K562 (cell line): Measurements from ENCODE around the gene PARD3B.

ENCODE experiments used
- HEY1 ChIP-seq: fragments of 250-450 bp; sonication (Bioruptor Pico); IDR thresholded peaks from 2 replicates; pipeline ENCODE4 v1.5.0; 2020; ENCODE audit warnings: mild to moderate bottlenecking, moderate library complexity, borderline replicate concordance
- IFI16 ChIP-seq: fragments of 250-450 bp; sonication (Bioruptor Pico); IDR thresholded peaks from 2 replicates; pipeline ENCODE4 v2.1.2; 2022; ENCODE audit warnings: mild to moderate bottlenecking, inconsistent platforms
- KDM5B ChIP-seq: fragments of 200-600 bp; sonication (generic); IDR thresholded peaks from 2 replicates; pipeline ENCODE4 v1.6.1; 2012; ENCODE audit warnings: low read depth, mild to moderate bottlenecking, moderate library complexity, low read length, control low read depth, inconsistent platforms; ENCODE audit not compliant: insufficient replicate concordance
- PHF21A ChIP-seq: fragments of 450-650 bp; IDR thresholded peaks from 2 replicates; pipeline ENCODE4 v1.6.1; 2017; ENCODE audit warnings: low read depth, borderline replicate concordance
- ZNF24 ChIP-seq: fragments of 450-650 bp; IDR thresholded peaks from 2 replicates; pipeline ENCODE4 v1.6.1; 2016
- ZNF780A ChIP-seq: fragments of 250-450 bp; sonication (Bioruptor Pico); IDR thresholded peaks from 2 replicates; pipeline ENCODE4 v1.5.0; 2021; ENCODE audit warnings: mild to moderate bottlenecking
- TF ChIP-seq, protein P1 (sequence below), 3 experiments: IDR thresholded peaks in 2 of 3; conservative IDR thresholded peaks in 1 of 3; 2 replicates each; pipeline ENCODE4 v1.5.1; 2011 to 2012; ENCODE audit warnings: low read length in 3 of 3, mild to moderate bottlenecking in 3 of 3, control low read depth in 2 of 3, improper control_type of control experiment in 1 of 3, inconsistent platforms in 1 of 3, low read depth in 1 of 3, mixed read lengths in 1 of 3, moderate library complexity in 1 of 3; ENCODE audit not compliant: insufficient read depth in 2 of 3
- TF ChIP-seq, protein P2 (sequence below): fragments of 450-650 bp; formaldehyde crosslinking; IDR thresholded peaks from 2 replicates; pipeline ENCODE4 v1.4.0; 2022; ENCODE audit warnings: missing genetic modification characterization

DNA sequence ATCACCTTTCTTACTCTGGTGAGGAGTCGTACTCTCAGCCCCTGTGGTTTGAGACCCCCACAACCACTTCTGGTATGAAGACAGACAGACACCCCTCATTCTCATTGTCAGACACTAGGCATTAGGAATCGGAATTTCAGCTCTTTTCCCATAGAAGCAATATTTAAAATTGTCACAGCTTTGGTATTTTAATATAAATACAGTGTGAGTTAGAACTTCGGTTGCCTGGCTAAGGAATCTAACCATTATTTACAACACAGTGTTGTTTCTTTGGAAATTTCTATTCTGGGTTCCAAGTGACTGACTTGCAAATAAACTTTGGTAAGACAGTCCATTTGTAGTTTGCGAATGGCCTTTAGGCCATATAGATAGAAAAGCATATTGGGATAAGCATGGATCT is 318.1 kb downstream of the PARD3B start:
- TF ChIP-seq ZNF24 (no peak), HEY1 (no peak), PHF21A (no peak), ZNF780A (CRISPR knock-in tag) (no peak), KDM5B (no peak), IFI16 (CRISPR knock-in tag) (no peak)
- TF ChIP-seq, protein P1, sequence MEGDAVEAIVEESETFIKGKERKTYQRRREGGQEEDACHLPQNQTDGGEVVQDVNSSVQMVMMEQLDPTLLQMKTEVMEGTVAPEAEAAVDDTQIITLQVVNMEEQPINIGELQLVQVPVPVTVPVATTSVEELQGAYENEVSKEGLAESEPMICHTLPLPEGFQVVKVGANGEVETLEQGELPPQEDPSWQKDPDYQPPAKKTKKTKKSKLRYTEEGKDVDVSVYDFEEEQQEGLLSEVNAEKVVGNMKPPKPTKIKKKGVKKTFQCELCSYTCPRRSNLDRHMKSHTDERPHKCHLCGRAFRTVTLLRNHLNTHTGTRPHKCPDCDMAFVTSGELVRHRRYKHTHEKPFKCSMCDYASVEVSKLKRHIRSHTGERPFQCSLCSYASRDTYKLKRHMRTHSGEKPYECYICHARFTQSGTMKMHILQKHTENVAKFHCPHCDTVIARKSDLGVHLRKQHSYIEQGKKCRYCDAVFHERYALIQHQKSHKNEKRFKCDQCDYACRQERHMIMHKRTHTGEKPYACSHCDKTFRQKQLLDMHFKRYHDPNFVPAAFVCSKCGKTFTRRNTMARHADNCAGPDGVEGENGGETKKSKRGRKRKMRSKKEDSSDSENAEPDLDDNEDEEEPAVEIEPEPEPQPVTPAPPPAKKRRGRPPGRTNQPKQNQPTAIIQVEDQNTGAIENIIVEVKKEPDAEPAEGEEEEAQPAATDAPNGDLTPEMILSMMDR (IDR thresholded peaks at IDR 0.05 in 2 of 3, conservative IDR thresholded peaks at IDR 0.05 in 1 of 3; ENCODE audit: insufficient read depth in 2 of 3, low read depth in 1 of 3, low read length in 3 of 3): no peak
- TF ChIP-seq, protein P2, sequence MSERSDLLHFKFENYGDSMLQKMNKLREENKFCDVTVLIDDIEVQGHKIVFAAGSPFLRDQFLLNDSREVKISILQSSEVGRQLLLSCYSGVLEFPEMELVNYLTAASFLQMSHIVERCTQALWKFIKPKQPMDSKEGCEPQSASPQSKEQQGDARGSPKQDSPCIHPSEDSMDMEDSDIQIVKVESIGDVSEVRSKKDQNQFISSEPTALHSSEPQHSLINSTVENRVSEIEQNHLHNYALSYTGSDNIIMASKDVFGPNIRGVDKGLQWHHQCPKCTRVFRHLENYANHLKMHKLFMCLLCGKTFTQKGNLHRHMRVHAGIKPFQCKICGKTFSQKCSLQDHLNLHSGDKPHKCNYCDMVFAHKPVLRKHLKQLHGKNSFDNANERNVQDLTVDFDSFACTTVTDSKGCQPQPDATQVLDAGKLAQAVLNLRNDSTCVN (CRISPR knock-in tag): no peak
